ENCODE results near the gene WDR7. TPM values are rescaled to one million over a fixed set of nuclear protein-coding genes. Genes with fewer than 3 reads are reported as not detected.

WDR7 gene
- total and polyA plus RNA-seq, 9 of the 15 experiments (the other 6 are each of a cell fraction or from before 2014, with no cell fraction given), result 1.4 to 9.4 (median 5.3) TPM

DNA sequence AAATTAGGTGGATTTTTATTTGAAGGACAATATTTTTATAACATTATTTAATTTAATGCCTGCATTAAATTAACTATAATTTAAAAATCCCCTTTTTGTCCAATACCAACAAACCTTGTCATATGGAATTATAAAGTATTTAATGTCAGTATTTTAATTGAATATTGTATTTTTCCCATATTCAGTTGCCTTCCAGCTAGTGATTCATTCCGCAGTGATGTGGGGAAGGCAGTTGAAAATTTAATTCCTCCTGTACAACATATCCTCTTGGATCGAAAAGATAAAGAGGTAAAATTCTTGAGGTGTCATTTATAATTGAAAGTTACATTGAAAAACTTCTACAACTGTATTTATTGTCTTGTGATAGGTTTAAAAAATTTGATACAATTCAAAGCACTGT, 40.4 kb downstream of the WDR7 start:
- no peak for FAIRE-seq
- BruUV-seq (replicated peaks), result no TSS peak
- CTCF ChIA-PET (ENCODE audit: low intra/inter-chr PET ratio), result no interaction called here

DNA sequence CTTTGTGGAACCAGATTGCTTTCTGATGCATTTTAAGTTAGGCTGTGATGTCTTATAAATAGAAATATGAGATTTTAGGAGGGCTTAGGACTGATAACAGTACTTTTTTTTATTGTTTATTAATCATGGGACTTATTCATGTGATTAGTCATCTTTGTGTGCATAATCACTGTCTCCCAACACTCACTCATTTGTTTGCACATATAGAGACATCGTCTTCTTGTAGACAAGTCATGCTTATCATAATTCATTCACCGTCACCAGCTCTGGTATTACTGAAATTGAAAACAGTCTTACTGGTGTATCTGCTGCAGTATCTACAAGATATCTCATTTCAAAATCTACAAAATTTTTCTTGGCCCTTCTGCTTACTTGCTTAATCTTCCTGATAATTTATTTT, 45.8 kb downstream of the WDR7 start:
- Histone ChIP-seq H3K4me3 (no peak overlapping the region), H3K27ac (ENCODE audit: extremely low read depth, low read depth, low read length) (no peak overlapping the region), H4K20me1 (replicated peaks; ENCODE audit: control insufficient read depth, insufficient read depth, low read length) (no peaks in the 10 kb centered on the region), H3K9me1 (ENCODE audit: control insufficient read depth, insufficient read depth, low read length) (no peaks in the 10 kb centered on the region), H3K9ac (ENCODE audit: insufficient read depth in 1 of 2, low read depth in 2 of 2, low read length in 2 of 2) (no peak overlapping the region), H3K4me2 (ENCODE audit: insufficient read depth, low read length) (no peak overlapping the region), H3K9me3 (replicated peaks; ENCODE audit: control insufficient read depth, insufficient read depth, low read depth, low read length) (no peaks in the 10 kb centered on the region), H3K36me3 (ENCODE audit: control insufficient read depth, insufficient read depth, low read length) (no peaks in the 10 kb centered on the region), H3K79me2 (ENCODE audit: control insufficient read depth, insufficient read depth, low read length) (no peaks in the 10 kb centered on the region), H2AFZ (ENCODE audit: low read depth, low read length) (no peak overlapping the region), H3K4me1 (replicated peaks in 1 of 2; ENCODE audit: control insufficient read depth in 2 of 2, insufficient read depth in 2 of 2, low read length in 2 of 2) (no peaks in the 10 kb centered on the region), H3K27me3 (ENCODE audit: control insufficient read depth in 2 of 2, insufficient read depth in 2 of 2, low read length in 2 of 2) (no peaks in the 10 kb centered on the region)
- ChIA-PET POLR2A (no interaction called here), CTCF (ENCODE audit: low intra/inter-chr PET ratio) (no interaction called here)
- 55% methylated on average over 2 of the region's 2 CpGs for WGBS (ENCODE audit: insufficient coverage, low coverage, missing lambda C conversion rate)
- no peak for ATAC-seq
- BruUV-seq (replicated peaks), result no TSS peak
- FAIRE-seq, result no peak
- DNase-seq (ENCODE audit: extremely low read depth in 1 of 4, low spot score in 3 of 4), result no peak
- TF ChIP-seq, protein P1, sequence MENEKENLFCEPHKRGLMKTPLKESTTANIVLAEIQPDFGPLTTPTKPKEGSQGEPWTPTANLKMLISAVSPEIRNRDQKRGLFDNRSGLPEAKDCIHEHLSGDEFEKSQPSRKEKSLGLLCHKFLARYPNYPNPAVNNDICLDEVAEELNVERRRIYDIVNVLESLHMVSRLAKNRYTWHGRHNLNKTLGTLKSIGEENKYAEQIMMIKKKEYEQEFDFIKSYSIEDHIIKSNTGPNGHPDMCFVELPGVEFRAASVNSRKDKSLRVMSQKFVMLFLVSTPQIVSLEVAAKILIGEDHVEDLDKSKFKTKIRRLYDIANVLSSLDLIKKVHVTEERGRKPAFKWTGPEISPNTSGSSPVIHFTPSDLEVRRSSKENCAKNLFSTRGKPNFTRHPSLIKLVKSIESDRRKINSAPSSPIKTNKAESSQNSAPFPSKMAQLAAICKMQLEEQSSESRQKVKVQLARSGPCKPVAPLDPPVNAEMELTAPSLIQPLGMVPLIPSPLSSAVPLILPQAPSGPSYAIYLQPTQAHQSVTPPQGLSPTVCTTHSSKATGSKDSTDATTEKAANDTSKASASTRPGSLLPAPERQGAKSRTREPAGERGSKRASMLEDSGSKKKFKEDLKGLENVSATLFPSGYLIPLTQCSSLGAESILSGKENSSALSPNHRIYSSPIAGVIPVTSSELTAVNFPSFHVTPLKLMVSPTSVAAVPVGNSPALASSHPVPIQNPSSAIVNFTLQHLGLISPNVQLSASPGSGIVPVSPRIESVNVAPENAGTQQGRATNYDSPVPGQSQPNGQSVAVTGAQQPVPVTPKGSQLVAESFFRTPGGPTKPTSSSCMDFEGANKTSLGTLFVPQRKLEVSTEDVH (IDR thresholded peaks at IDR 0.05; ENCODE audit: low read depth, partially characterized antibody), result no peak
- no peak for TF ChIP-seq ZNF197 (CRISPR knock-in tag; IDR thresholded peaks at IDR 0.05; ENCODE audit: low read depth)
- intact Hi-C loops (cut with micrococcal nuclease), result no loop called here
- in situ Hi-C loops (cut with MboI), result no loop called here

More for the DNA sequence above, 40.4 kb downstream of the WDR7 start:
- H3K79me2 ChIP-seq (ENCODE audit: control insufficient read depth, insufficient read depth, low read length), result no peaks in the 10 kb centered on the region
- POLR2A ChIA-PET, result no interaction called here
- no peak overlapping the region for H3K27ac ChIP-seq (ENCODE audit: extremely low read depth, low read depth, low read length)
- no peak overlapping the region for H2AFZ ChIP-seq (ENCODE audit: low read depth, low read length)
- intact Hi-C loops (cut with micrococcal nuclease), result no loop called here
- in situ Hi-C loops (cut with MboI), result no loop called here
- no peaks in the 10 kb centered on the region for H3K36me3 ChIP-seq (ENCODE audit: control insufficient read depth, insufficient read depth, low read length)
- no peaks in the 10 kb centered on the region for H3K4me1 ChIP-seq (replicated peaks in 1 of 2; ENCODE audit: control insufficient read depth in 2 of 2, insufficient read depth in 2 of 2, low read length in 2 of 2)
- DNase-seq (ENCODE audit: extremely low read depth in 1 of 4, low spot score in 3 of 4) (no peak), ATAC-seq (no peak)
- no peaks in the 10 kb centered on the region for H3K9me3 ChIP-seq (replicated peaks; ENCODE audit: control insufficient read depth, insufficient read depth, low read depth, low read length)
- H4K20me1 ChIP-seq (replicated peaks; ENCODE audit: control insufficient read depth, insufficient read depth, low read length), result no peaks in the 10 kb centered on the region
- no peak overlapping the region for H3K4me3 ChIP-seq
- 96% methylated on average over 2 of the region's 2 CpGs for WGBS (ENCODE audit: insufficient coverage, low coverage, missing lambda C conversion rate)
- H3K9me1 ChIP-seq (ENCODE audit: control insufficient read depth, insufficient read depth, low read length), result no peaks in the 10 kb centered on the region
- no peak overlapping the region for H3K4me2 ChIP-seq (ENCODE audit: insufficient read depth, low read length)
- H3K9ac ChIP-seq (ENCODE audit: insufficient read depth in 1 of 2, low read depth in 2 of 2, low read length in 2 of 2), result no peak overlapping the region
- no peak for TF ChIP-seq BACH1 (tag; IDR thresholded peaks at IDR 0.05)
- no peak for TF ChIP-seq ZNF77 (CRISPR knock-in tag; IDR thresholded peaks at IDR 0.05)
- no peak for TF ChIP-seq KAT2B (IDR thresholded peaks at IDR 0.05; ENCODE audit: low read depth, low read length)
- TF ChIP-seq HEY1 (CRISPR knock-in tag; IDR thresholded peaks at IDR 0.05; ENCODE audit: borderline replicate concordance), result no peak
- no peak for TF ChIP-seq POU5F1 (IDR thresholded peaks at IDR 0.05; ENCODE audit: borderline replicate concordance, low read depth, low read length, partially characterized antibody)
- H3K27me3 ChIP-seq (ENCODE audit: control insufficient read depth in 2 of 2, insufficient read depth in 2 of 2, low read length in 2 of 2), result no peaks in the 10 kb centered on the region

Measured in K562 (cell line).